GM12878 (cell line): ENCODE results near the gene TK2. TPM values are rescaled to one million over a fixed set of nuclear protein-coding genes. Genes with fewer than 3 reads are reported as not detected.

Experiments used
- BACH1 ChIP-seq: fragments of 450-650 bp; IDR thresholded peaks from 2 replicates; pipeline ENCODE4 v1.6.1; 2017; ENCODE audit warnings: mild to moderate bottlenecking, borderline replicate concordance
- BMI1 ChIP-seq: fragments of 450-650 bp; IDR thresholded peaks from 2 replicates; pipeline ENCODE4 v1.6.1; 2016; ENCODE audit warnings: mild to moderate bottlenecking, moderate library complexity, borderline replicate concordance
- CEBPB ChIP-seq, 2 experiments: fragments of 150-350 bp in 1 of 2; IDR thresholded peaks; 2 replicates each; pipeline ENCODE4 v1.6.1; 2012 to 2014; ENCODE audit warnings: low read depth in 2 of 2, low read length in 2 of 2, borderline replicate concordance in 1 of 2, inconsistent platforms in 1 of 2
- CHD2 ChIP-seq: IDR thresholded peaks from 2 replicates; pipeline ENCODE4 v1.6.1; 2011; ENCODE audit warnings: low read depth, low read length, improper control_type of control experiment, borderline replicate concordance
- DPF2 ChIP-seq: fragments of 450-650 bp; IDR thresholded peaks from 2 replicates; pipeline ENCODE4 v1.6.1; 2017; ENCODE audit warnings: mild to moderate bottlenecking
- ETV6 ChIP-seq, 2 experiments: fragments of 450-650 bp in 1 of 2; IDR thresholded peaks in 1 of 2; conservative IDR thresholded peaks in 1 of 2; 2 replicates each; pipeline ENCODE4 v1.6.1; 2014; ENCODE audit warnings: antibody characterized with exemption in 1 of 2, borderline replicate concordance in 1 of 2, low read depth in 1 of 2, mild to moderate bottlenecking in 1 of 2, moderate library complexity in 1 of 2
- FOXM1 ChIP-seq: IDR thresholded peaks from 2 replicates; pipeline ENCODE4 v1.6.1; 2012; ENCODE audit warnings: low read depth, mild to moderate bottlenecking, inconsistent platforms, low read length, moderate library complexity
- JUND ChIP-seq: IDR thresholded peaks from 2 replicates; pipeline ENCODE4 v1.6.1; 2012; ENCODE audit warnings: low read depth, mild to moderate bottlenecking, low read length, improper control_type of control experiment, moderate library complexity
- KDM1A ChIP-seq: fragments of 200-600 bp; sonication (generic); IDR thresholded peaks from 2 replicates; pipeline ENCODE4 v1.6.1; 2016; ENCODE audit warnings: borderline replicate concordance
- MEF2B ChIP-seq: fragments of 450-650 bp; IDR thresholded peaks from 2 replicates; pipeline ENCODE4 v1.6.1; 2018; ENCODE audit warnings: mild to moderate bottlenecking, moderate library complexity; ENCODE audit not compliant: partially characterized antibody, poor library complexity, severe bottlenecking
- MYC ChIP-seq: IDR thresholded peaks from 2 replicates; pipeline ENCODE4 v1.6.1; 2011; ENCODE audit warnings: mild to moderate bottlenecking, low read length, moderate library complexity, inconsistent platforms; ENCODE audit not compliant: insufficient read depth, insufficient replicate concordance, insufficient read length, severe bottlenecking
- PKNOX1 ChIP-seq: fragments of 450-650 bp; IDR thresholded peaks from 2 replicates; pipeline ENCODE4 v1.6.1; 2016; ENCODE audit warnings: mild to moderate bottlenecking
- POLR2A ChIP-seq: IDR thresholded peaks from 2 replicates; pipeline ENCODE4 v1.6.1; 2011; ENCODE audit warnings: low read depth, mild to moderate bottlenecking, low read length
- RB1 ChIP-seq: fragments of 450-650 bp; formaldehyde crosslinking; IDR thresholded peaks from 2 replicates; pipeline ENCODE4 v1.6.1; 2017; ENCODE audit warnings: mild to moderate bottlenecking, borderline replicate concordance
- RCOR1 ChIP-seq: conservative IDR thresholded peaks from 2 replicates; pipeline ENCODE4 v1.6.1; 2012; ENCODE audit warnings: low read depth, low read length, improper control_type of control experiment
- RELB ChIP-seq: fragments of 450-650 bp; IDR thresholded peaks from 2 replicates; pipeline ENCODE4 v1.6.1; 2017; ENCODE audit warnings: low read depth, mild to moderate bottlenecking, moderate library complexity
- SMAD1 ChIP-seq: fragments of 450-650 bp; IDR thresholded peaks from 2 replicates; pipeline ENCODE4 v1.6.1; 2018; ENCODE audit warnings: mild to moderate bottlenecking, low read depth; ENCODE audit not compliant: partially characterized antibody
- STAT1 ChIP-seq: fragments of 450-650 bp; conservative IDR thresholded peaks from 2 replicates; pipeline ENCODE4 v1.6.1; 2014; ENCODE audit warnings: antibody characterized with exemption, mild to moderate bottlenecking
- YBX1 ChIP-seq: fragments of 450-650 bp; IDR thresholded peaks from 2 replicates; pipeline ENCODE4 v1.6.1; 2016; ENCODE audit warnings: antibody characterized with exemption
- ZNF207 ChIP-seq: fragments of 450-650 bp; IDR thresholded peaks from 2 replicates; pipeline ENCODE4 v1.6.1; 2014; ENCODE audit warnings: antibody characterized with exemption, mild to moderate bottlenecking, borderline replicate concordance
- ZNF217 ChIP-seq: fragments of 450-650 bp; IDR thresholded peaks from 2 replicates; pipeline ENCODE4 v1.6.1; 2017; ENCODE audit warnings: antibody characterized with exemption, mild to moderate bottlenecking
- ZZZ3 ChIP-seq: IDR thresholded peaks from 2 replicates; pipeline ENCODE4 v1.6.1; 2011; ENCODE audit warnings: low read depth; ENCODE audit not compliant: control insufficient read depth, insufficient read length
- polyA plus RNA-seq, 11 experiments: library from polyadenylated mRNA; depleted of rRNA in 4 of 11; unstranded in 6 of 11; stranded (reverse) in 5 of 11; fragments of >200 nt; fragmentation: Nextera tagmentation in 4 of 11; fragmentation: Illumina TruSeq in 1 of 11; extraction: Ambion mirVana in 4 of 11; extraction: Trizol in 1 of 11; gene quantifications; 1 replicate in 1 of 11; 2 replicates in 10 of 11; pipeline versions ENCODE4 v1.2.1 to v1.2.3, GENCODE V29; 2011 to 2016; ENCODE audit warnings: inconsistent platforms in 2 of 11, missing spikeins in 2 of 11, low read depth in 1 of 11
- total RNA-seq, 4 experiments: library from RNA; depleted of rRNA in 3 of 4; stranded (reverse); fragments of >200 nt in 3 of 4; fragmentation: Illumina TruSeq in 1 of 4; extraction: Trizol in 1 of 4; gene quantifications; 2 replicates each; pipeline versions ENCODE4 v1.2.1 to v1.2.3, GENCODE V29; 2013 to 2021
- TF ChIP-seq, protein P1 (sequence below), 3 experiments: IDR thresholded peaks in 2 of 3; conservative IDR thresholded peaks in 1 of 3; 2 replicates each; pipeline ENCODE4 v1.5.1; 2011; ENCODE audit warnings: low read depth in 3 of 3, low read length in 3 of 3, mild to moderate bottlenecking in 3 of 3, control low read depth in 2 of 3, moderate library complexity in 2 of 3, inconsistent platforms in 1 of 3, mixed read lengths in 1 of 3; ENCODE audit not compliant: control insufficient read depth in 2 of 3, insufficient read depth in 1 of 3; ENCODE audit errors: extremely low read depth in 1 of 3
- TF ChIP-seq, protein P2 (sequence below): IDR thresholded peaks from 2 replicates; pipeline ENCODE4 v1.6.1; 2012; ENCODE audit warnings: low read depth, low read length, improper control_type of control experiment

The TK2 gene
- total and polyA plus RNA-seq, 10 of the 15 experiments (the other 5 are each of a cell fraction or from before 2014, with no cell fraction given): 1.3 to 12.4 (median 3.0) TPM

DNA sequence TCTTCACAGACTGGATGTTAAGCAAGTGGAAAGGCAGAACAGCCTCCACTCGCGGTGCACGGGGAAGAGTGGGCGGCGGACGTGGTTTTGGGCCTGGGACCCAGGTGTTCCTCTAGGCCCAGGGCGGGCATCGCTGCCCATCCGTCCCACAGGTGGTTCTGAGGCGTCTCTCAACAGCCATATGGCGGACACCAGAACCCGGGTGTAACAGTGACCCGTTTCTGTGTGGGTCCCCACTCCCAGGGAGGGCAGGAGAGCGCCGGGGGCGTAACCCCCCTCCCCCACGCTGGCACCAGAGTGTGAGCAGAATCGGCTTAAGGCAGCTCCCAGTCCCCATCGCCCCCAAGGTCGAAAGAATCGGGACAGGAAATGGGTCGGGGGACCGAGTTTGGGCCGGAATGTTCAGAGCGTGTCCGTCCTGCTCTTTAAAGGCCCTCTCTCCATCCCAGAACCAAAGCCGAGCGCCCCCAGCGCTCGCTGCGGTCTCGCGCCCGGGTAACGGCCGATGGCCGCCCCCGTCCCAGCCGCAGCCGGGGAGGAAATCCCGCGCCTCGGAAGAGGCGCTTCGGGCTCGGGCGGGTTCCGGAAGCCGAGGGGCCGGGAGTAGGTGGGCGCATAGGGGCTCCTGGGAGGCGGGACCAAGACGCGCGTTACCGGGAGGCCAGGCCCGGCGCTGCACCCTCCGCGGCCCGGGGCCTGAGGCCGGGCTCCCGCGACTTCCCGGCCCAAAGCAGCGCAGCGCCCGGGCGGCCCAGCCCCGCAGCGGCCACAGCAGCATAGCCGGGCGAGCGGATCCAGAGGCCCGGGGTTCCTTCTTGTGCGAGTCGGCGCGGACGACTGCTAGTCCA lies at the start of gene TK2 (continued):
- TF ChIP-seq CEBPB (IDR thresholded peaks at IDR 0.05; ENCODE audit: borderline replicate concordance in 1 of 2, low read depth in 2 of 2, low read length in 2 of 2) (no peak), BMI1 (no peak), YBX1 (no peak), ZZZ3 (no peak), SMAD1 (no peak), POLR2A (peak; percentile 80), CHD2 (no peak; the same call in 1 of the 2 replicates), KDM1A (no peak), ZNF207 (no peak), MEF2B (peak; percentile 50), ZNF217 (peak; percentile 38; the same call in 1 of the 2 replicates), JUND (no peak), RELB (no peak), FOXM1 (no peak), ETV6 (conservative IDR thresholded peaks at IDR 0.05 in 1 of 2, IDR thresholded peaks at IDR 0.05 in 1 of 2; ENCODE audit: borderline replicate concordance in 1 of 2, low read depth in 1 of 2) (no peak), BACH1 (0 out of 2 replicates have a peak, but pooled peaks have one; percentile 39), RB1 (0 out of 2 replicates have a peak, but pooled peaks have one; percentile 27), PKNOX1 (no peak), MYC (no peak), DPF2 (peak; percentile 77), RCOR1 (no peak), STAT1 (no peak)
- TF ChIP-seq, protein P1, sequence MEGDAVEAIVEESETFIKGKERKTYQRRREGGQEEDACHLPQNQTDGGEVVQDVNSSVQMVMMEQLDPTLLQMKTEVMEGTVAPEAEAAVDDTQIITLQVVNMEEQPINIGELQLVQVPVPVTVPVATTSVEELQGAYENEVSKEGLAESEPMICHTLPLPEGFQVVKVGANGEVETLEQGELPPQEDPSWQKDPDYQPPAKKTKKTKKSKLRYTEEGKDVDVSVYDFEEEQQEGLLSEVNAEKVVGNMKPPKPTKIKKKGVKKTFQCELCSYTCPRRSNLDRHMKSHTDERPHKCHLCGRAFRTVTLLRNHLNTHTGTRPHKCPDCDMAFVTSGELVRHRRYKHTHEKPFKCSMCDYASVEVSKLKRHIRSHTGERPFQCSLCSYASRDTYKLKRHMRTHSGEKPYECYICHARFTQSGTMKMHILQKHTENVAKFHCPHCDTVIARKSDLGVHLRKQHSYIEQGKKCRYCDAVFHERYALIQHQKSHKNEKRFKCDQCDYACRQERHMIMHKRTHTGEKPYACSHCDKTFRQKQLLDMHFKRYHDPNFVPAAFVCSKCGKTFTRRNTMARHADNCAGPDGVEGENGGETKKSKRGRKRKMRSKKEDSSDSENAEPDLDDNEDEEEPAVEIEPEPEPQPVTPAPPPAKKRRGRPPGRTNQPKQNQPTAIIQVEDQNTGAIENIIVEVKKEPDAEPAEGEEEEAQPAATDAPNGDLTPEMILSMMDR (IDR thresholded peaks at IDR 0.05 in 2 of 3, conservative IDR thresholded peaks at IDR 0.05 in 1 of 3; ENCODE audit: control insufficient read depth in 2 of 3, extremely low read depth in 1 of 3, insufficient read depth in 1 of 3, low read depth in 3 of 3, low read length in 3 of 3): peak in 2 of 3 experiments; percentile 15 to 19; a peak in 1 of 6 replicates
- TF ChIP-seq, protein P2, sequence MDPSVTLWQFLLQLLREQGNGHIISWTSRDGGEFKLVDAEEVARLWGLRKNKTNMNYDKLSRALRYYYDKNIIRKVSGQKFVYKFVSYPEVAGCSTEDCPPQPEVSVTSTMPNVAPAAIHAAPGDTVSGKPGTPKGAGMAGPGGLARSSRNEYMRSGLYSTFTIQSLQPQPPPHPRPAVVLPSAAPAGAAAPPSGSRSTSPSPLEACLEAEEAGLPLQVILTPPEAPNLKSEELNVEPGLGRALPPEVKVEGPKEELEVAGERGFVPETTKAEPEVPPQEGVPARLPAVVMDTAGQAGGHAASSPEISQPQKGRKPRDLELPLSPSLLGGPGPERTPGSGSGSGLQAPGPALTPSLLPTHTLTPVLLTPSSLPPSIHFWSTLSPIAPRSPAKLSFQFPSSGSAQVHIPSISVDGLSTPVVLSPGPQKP: no peak
